Type B pancreatic cell (in vitro differentiated cells): Measurements from ENCODE around the gene NIN. TPM values are rescaled to one million over a fixed set of nuclear protein-coding genes. Genes with fewer than 3 reads are reported as not detected.

Experiments
- DNase-seq: peaks from one replicate; pipeline ENCODE4 v3.0.0; 2021; ENCODE audit warnings: mixed read lengths; ENCODE audit not compliant: unreplicated experiment; ENCODE audit errors: extremely low spot score
- H3K27ac Mint-ChIP-seq: 2 replicates; pipeline ENCODE4 v1.8.0; 2021; ENCODE audit warnings: mild to moderate bottlenecking, mixed read lengths
- H3K27me3 Mint-ChIP-seq: 2 replicates; pipeline ENCODE4 v1.8.0; 2021; ENCODE audit warnings: mixed read lengths
- H3K36me3 Mint-ChIP-seq: 2 replicates; pipeline ENCODE4 v1.8.0; 2021; ENCODE audit warnings: mixed read lengths
- H3K4me1 Mint-ChIP-seq: one replicate; pipeline ENCODE4 v1.8.0; 2021; ENCODE audit warnings: mixed read lengths; ENCODE audit not compliant: unreplicated experiment
- H3K4me3 Mint-ChIP-seq: 2 replicates; pipeline ENCODE4 v1.8.0; 2021; ENCODE audit warnings: mild to moderate bottlenecking, mixed read lengths
- H3K9me3 Mint-ChIP-seq: 2 replicates; pipeline ENCODE4 v1.8.0; 2021; ENCODE audit warnings: mixed read lengths
- CTCF ChIP-seq: fragments of 200-600 bp; sonication (generic); conservative IDR thresholded peaks from 2 replicates; pipeline ENCODE4 v1.5.0; 2021; ENCODE audit warnings: antibody characterized with exemption, mild to moderate bottlenecking
- total RNA-seq: library from RNA; stranded (reverse); gene quantifications from 2 replicates; pipeline ENCODE4 v1.2.1, GENCODE V29; 2021; ENCODE audit warnings: low replicate concordance

Gene NIN
- total RNA-seq, 1 donor from 2014 or later, result 40.5 TPM

GRCh38 chr14:50794068-50794645 is 36.8 kb downstream of the NIN start:
- no peak for DNase-seq
- TF ChIP-seq CTCF, result no peak

DNA sequence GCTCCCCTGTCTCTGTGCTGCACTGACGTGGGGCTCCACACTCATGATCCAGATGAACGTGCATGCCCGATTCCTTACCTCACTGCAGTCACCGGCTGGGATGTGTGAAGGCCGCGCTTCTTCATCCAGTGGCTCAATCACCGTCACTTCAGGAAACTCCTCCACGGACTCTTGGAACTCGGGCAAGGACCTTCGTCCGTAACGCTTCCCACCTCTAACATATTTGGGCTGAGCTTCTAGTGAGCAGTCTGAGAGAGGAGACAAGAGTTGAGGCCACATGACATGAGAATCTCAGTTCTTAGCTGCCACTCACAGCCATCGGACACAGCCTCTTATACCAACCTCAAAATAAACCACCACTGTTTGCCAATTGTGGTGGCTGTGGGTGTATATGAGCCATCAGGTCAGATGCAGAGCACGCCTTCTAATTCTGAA is 38.3 kb downstream of the NIN start:
- Mint-ChIP-seq H3K4me3 (no peak overlapping the region), H3K4me1 (peaks cover 44% of the 10 kb centered on the region), H3K36me3 (peaks cover 33% of the 10 kb centered on the region), H3K27ac (no peak overlapping the region), H3K27me3 (no peaks in the 10 kb centered on the region), H3K9me3 (no peaks in the 10 kb centered on the region)
- DNase-seq, result no peak
- no peak for TF ChIP-seq CTCF

More at GRCh38 chr14:50794068-50794645, 36.8 kb downstream of the NIN start:
- Mint-ChIP-seq H3K4me1 (peaks cover 51% of the 10 kb centered on the region), H3K27me3 (no peaks in the 10 kb centered on the region), H3K36me3 (peaks cover 34% of the 10 kb centered on the region), H3K4me3 (no peak overlapping the region), H3K9me3 (no peaks in the 10 kb centered on the region), H3K27ac (no peak overlapping the region)

DNA sequence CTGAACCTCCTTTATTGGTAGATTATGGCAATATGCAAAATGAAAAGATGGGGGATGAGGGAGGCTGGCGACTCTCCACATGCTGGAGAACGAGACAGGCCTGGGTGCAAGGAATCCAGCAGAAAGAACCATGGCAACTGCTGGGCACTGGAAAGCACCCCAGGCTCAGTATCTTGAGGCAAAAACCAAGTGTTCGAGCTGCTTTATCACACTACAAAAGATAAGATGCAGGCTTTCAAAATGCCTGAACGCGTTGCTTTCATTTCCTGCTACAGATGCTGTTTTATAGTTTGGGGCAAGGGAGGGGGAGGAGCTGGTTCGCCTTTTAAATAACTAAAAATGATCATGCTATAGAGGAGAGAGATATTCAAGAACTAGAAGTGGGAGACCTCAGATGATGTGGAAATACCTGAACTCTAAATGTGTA is 38.9 kb downstream of the NIN start:
- no peak overlapping the region for H3K4me3 Mint-ChIP-seq
- H3K4me1 Mint-ChIP-seq, result peaks cover 44% of the 10 kb centered on the region
- no peak overlapping the region for H3K27ac Mint-ChIP-seq
- H3K27me3 Mint-ChIP-seq, result no peaks in the 10 kb centered on the region
- DNase-seq, result no peak
- H3K36me3 Mint-ChIP-seq, result peaks cover 34% of the 10 kb centered on the region
- no peaks in the 10 kb centered on the region for H3K9me3 Mint-ChIP-seq
- TF ChIP-seq CTCF, result no peak

DNA sequence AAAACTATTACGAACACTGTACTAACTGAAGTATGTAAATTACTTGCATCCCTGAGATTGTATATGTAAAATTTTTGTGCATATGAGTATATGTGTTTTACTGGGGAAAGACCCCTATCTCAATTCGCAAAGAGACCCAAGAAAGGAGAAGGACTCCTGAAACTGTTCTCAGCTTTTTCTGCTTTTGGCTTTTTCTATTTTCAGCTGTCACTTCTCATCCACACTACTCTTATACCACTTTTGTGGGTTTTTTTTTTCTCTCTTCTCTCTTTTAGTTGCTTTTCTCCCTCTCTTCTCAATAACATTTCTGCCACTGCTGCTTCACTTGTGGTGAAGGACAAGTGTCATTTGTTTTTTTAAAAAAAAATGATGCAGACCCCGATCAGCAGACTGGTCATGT is 39.8 kb downstream of the NIN start:
- no peaks in the 10 kb centered on the region for H3K27me3 Mint-ChIP-seq
- no peaks in the 10 kb centered on the region for H3K9me3 Mint-ChIP-seq
- TF ChIP-seq CTCF, result no peak
- no peak for DNase-seq
- H3K4me3 Mint-ChIP-seq, result no peak overlapping the region
- peaks cover 31% of the 10 kb centered on the region for H3K36me3 Mint-ChIP-seq
- peaks cover 44% of the 10 kb centered on the region for H3K4me1 Mint-ChIP-seq
- H3K27ac Mint-ChIP-seq, result no peak overlapping the region

DNA sequence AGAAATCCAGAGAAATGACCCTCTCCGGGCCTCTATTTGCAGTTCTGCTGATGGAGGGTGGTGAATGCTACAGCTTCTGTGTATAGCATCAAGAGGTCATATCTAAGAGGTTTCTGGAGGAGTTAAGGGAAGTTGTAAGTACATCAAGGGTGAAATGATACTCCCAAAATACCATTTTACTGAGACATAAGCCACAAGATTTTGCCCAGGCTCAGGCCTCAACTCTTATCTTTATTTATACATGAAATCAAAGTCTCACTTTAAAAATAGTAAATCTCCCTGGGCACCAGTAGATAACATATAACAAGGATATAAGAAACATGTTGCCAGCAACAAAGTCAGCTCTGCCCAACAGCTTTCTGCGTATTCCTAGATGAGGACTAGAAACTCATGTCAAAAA is 40.4 kb downstream of the NIN start:
- DNase-seq, result no peak
- no peak for TF ChIP-seq CTCF
- Mint-ChIP-seq H3K36me3 (peaks cover 27% of the 10 kb centered on the region), H3K27ac (no peak overlapping the region), H3K4me3 (no peak overlapping the region), H3K27me3 (no peaks in the 10 kb centered on the region), H3K9me3 (no peaks in the 10 kb centered on the region), H3K4me1 (peaks cover 41% of the 10 kb centered on the region)
